ENCODE results near the gene PLTP.
A peak's percentile ranks its signal among the peaks of the same experiment; 100 is the strongest.

PLTP gene

GRCh38 chr20:45873409-45874103 is 38.4 kb downstream of the PLTP start:
- DNase-seq: no peak

- no peak for DNase-seq
Observed at GRCh38 chr20:45872626-45873025, 39.3 kb downstream of the PLTP start.

- peak; percentile 70 for DNase-seq
Observed at GRCh38 chr20:45867819-45868176, 44.2 kb downstream of the PLTP start.

- DNase-seq: no peak
Observed at GRCh38 chr20:45867136-45867818, 44.7 kb downstream of the PLTP start.

GRCh38 chr20:45866454-45866853 is 45.5 kb downstream of the PLTP start:
- no peak for DNase-seq

- no peak for DNase-seq
Observed at GRCh38 chr20:45863543-45864470, 48.1 kb downstream of the PLTP start.

- no peak for DNase-seq
Observed at GRCh38 chr20:45861221-45862075, 50.5 kb downstream of the PLTP start.

GRCh38 chr20:45860560-45861220 is 51.3 kb downstream of the PLTP start:
- DNase-seq: no peak

- no peak for DNase-seq
Observed at GRCh38 chr20:45859916-45860315, 52.0 kb downstream of the PLTP start.

- DNase-seq: no peak
Observed at GRCh38 chr20:45857882-45858216, 54.1 kb downstream of the PLTP start.

DNA sequence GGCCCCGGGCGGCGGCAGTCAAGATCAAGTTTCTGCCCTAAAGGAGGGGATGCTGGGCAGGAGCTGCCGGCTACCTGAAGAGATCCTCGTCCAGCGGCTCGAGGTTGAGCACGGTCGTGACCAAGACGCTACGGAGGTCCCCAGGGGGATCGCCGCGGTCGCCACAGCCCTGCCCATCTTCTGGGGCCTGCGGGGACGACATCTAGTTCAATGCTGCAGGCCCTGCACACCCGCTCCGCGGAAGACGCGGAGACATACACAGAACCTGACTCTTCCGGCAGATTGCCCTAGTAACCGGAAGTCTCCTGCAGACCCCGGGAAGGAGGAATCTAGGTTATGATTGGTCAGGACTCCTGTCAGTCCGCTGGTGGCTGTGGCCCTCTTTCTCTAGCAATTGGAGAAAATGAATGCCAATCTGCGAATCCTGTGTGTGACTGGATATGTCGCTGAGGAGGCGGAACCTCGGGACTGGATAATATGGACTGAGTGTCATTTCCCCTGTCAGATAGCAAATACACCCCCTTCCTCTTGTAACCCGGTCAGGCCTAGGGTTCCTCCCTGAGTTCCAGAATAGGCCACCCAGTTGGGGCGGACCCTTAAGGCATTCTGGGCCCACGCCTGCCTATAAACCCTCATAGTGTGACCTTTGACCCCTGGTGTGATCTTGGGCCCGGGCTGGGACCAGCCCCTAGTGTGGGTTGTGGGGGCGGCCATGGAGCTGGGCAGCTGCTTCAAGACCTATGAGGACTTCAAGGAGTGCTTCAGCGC is 54.7 kb downstream of the PLTP start, which contains the start of the genes ACOT8 and ZSWIM3:
TSS of gene ACOT8 (minus strand) at position 279 of the 768 bp plus-strand sequence. CDS start at position 202, 77 bp downstream.
TSS of gene ZSWIM3 (plus strand) at position 501 of the 768 bp plus-strand sequence. CDS start at position 713, 212 bp downstream.
- peak; percentile 100 for DNase-seq

DNA sequence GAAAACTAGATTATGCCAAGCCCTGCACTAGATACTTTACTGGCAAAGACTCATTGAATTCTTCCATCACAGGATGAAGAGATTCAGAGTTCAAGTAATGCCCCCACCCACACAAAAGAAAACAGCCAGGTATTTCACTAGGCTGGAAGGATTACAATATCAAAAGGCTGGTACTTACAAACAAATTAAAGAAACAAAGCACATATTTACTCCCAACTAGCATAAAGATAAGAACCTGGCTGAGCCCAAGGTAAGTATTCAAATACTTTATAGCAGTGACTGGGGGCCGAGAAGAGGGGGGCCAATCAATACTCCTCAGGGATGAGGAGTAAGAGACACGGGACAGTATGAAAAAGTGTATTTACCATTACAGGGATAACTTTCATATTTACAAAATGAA is 58.5 kb downstream of the PLTP start:
- no peak for DNase-seq

DNA sequence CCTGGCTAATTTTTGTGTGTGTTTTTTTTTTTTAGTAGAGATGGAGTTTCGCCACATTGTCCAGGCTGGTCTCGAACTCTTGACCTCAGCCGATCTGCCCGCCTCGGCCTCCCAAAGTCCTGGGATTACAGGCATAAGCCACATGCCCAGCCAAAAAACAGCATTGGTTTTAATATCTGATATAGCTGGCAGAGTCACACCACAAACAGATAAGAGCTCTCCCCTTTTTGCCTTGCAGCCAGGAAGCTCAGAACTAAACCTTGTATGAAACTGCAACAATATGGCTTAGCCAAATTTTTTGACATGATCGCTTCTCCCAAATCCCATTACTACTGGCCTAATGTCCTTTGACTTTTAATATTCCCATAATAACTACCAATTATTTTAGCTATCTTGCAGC is 59.6 kb downstream of the PLTP start:
- DNase-seq: no peak

- DNase-seq: no peak
Observed at GRCh38 chr20:45851501-45851900, 60.5 kb downstream of the PLTP start.

GRCh38 chr20:45850926-45851325 is 61.0 kb downstream of the PLTP start:
- no peak for DNase-seq

DNA sequence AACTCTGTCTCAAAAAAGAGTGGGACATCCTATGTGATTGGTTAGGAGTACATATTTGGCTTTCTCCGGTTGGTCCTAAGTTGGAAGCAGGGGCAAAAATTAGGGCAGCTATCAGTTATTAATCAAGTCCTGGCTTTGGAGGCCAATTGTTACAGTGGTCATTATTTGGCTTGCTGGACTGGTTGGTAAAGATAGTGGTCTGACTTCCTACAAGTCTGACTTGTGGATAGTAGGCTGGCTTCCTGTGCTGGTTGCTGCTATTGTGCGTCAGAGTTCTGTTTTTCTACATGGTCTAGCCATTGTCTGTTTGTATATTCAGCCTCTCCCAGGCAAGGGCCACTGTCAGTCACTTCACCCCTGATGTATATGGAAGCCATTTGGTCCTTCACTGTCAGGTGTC is 61.7 kb downstream of the PLTP start:
- DNase-seq: no peak

DNA sequence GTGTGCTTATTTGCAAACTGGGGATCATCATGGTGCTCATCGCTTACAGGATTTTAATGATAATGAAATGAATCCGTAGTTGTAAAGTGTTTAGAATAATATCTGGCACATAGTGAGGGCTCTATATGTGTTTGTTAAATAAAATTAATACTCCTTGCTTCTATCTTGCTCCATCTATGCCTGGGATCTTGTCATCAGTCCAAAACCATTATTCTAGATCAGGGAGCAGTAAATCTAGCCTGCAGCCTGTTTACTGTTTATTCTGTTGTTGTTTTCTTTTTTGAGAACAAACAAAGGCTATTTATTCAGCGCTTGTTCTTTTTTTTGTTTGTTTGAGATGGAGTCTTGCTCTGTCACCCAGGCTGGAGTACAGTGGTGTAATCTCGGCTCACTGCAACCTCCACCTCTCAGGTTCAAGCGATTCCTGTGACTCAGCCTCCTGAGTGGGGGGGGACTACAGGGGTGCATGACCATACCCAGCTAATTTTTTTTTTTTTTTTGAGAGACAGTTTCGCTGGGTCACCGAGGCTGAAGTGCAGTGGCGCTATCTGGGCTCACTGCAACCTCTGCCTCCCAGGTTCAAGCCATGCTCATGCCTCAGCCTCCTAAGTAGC is 62.9 kb downstream of the PLTP start:
- DNase-seq: no peak
